MCF 10A (cell line): ENCODE results near the gene BCR. TPM values are rescaled to one million over a fixed set of nuclear protein-coding genes. Genes with fewer than 3 reads are reported as not detected.

ENCODE experiments used
- BruUV-seq: library from RNA; stranded (reverse); fragments of 400-500 nt; replicated peaks from 2 replicates; lab custom pipeline; 2021; lab: Mats Ljungman, UMichigan
- CTCF ChIA-PET: fragments of 300-600 bp; sonication (Branson Sonifier 250); formaldehyde crosslinking; extraction: SDS; loops from one replicate; lab custom pipeline; 2021; ENCODE audit warnings: antibody characterized with exemption, inconsistent platforms; lab: Yijun Ruan, JAX
- POLR2A ChIA-PET: fragments of 300-600, 350-650 bp; sonication (Branson Sonifier 250); formaldehyde crosslinking; extraction: SDS; loops from one replicate; lab custom pipeline; 2020; ENCODE audit warnings: antibody characterized with exemption, inconsistent platforms; lab: Yijun Ruan, JAX
- DNase-seq: peaks from one replicate; pipeline ENCODE4 v3.0.0-alpha.2; 2018; ENCODE audit not compliant: unreplicated experiment
- H3K27ac Mint-ChIP-seq: one replicate; pipeline ENCODE4 v1.8.0; 2022; ENCODE audit warnings: mild to moderate bottlenecking, low read depth, mixed read lengths; ENCODE audit not compliant: unreplicated experiment
- H3K27me3 Mint-ChIP-seq: one replicate; pipeline ENCODE4 v1.8.0; 2022; ENCODE audit warnings: mixed read lengths; ENCODE audit not compliant: insufficient read depth, unreplicated experiment
- H3K36me3 Mint-ChIP-seq: one replicate; pipeline ENCODE4 v1.8.0; 2022; ENCODE audit warnings: mild to moderate bottlenecking, moderate library complexity, mixed read lengths; ENCODE audit not compliant: insufficient read depth, unreplicated experiment
- H3K4me1 Mint-ChIP-seq: one replicate; pipeline ENCODE4 v1.8.0; 2022; ENCODE audit warnings: mixed read lengths; ENCODE audit not compliant: insufficient read depth, unreplicated experiment
- H3K4me3 Mint-ChIP-seq: one replicate; pipeline ENCODE4 v1.8.0; 2022; ENCODE audit warnings: mild to moderate bottlenecking, moderate library complexity, mixed read lengths; ENCODE audit not compliant: unreplicated experiment
- H3K9me3 Mint-ChIP-seq: one replicate; pipeline ENCODE4 v1.8.0; 2022; ENCODE audit warnings: mixed read lengths; ENCODE audit not compliant: unreplicated experiment
- CTCF ChIP-seq: fragments of 200-600 bp; IDR thresholded peaks from one replicate; pipeline ENCODE4 v1.8.0; 2022; ENCODE audit warnings: antibody characterized with exemption, mild to moderate bottlenecking; ENCODE audit not compliant: unreplicated experiment
- intact Hi-C: fragments of 100-400 bp; cut with micrococcal nuclease; formaldehyde crosslinking; loops from 2 replicates; pipeline ENCODE4 v1.14.1; 2022
- total RNA-seq: library from RNA; stranded (reverse); gene quantifications from 2 replicates; pipeline ENCODE4 v1.2.3, GENCODE V29; 2022

Gene BCR
- total RNA-seq, 1 experiment from 2014 or later = 77.9 TPM

DNA sequence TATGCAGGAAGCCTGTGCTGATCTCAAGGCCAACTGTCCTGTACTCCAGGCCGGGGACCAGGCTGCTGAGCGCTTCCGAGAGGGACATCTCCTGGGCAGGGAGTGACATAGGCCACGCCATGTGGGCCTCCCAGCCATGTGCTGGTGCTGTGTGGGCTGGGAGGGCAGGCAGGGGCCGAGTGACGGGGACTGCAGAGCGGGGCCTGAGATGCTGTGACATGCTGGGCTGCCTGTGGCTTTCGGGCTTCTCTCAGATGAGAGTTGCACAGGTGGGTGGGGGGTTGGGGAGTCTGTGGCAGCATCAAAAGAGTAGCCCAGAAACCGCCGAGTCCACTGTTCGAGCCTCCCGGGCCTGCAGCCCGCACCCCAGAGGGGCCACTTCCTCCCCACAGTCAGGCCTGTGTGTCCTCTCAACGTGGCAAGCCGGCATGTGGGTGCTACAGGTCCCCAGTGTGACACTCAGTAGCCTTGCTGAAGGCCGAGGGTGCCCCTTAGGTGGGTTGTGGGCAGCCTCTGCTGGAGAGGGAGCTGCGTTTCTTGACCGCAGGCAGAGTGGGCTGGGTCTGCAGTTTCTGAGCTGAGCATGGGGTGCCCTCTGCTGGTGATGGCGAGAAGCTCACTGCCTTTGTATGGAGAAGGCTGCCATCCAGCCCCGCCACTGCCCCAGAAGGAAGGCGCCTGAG is 101.2 kb downstream of the BCR start:
- intact Hi-C loops = loop anchor here (1.0 kb wide), 1 partner anchor 103 kb away; no protein-coding TSS in a partner anchor

GRCh38 chr22:23282089-23282501 is 101.8 kb downstream of the BCR start:
- BruUV-seq = no TSS peak
- intact Hi-C loops = loop anchor here (1.0 kb wide), 1 partner anchor 104 kb away; no protein-coding TSS in a partner anchor
- peak; percentile 95 for DNase-seq
- ChIA-PET CTCF (interaction anchor here (0.6 to 3.0 kb wide), 31 partner anchors 9 to 774 kb away, joined by 3 to 77 read pairs (median 4); partner anchors contain the start of gene BCR), POLR2A (interaction anchor here (0.6 to 2.8 kb wide), 10 partner anchors 38 to 137 kb away, joined by 3 to 32 read pairs (median 4); partner anchors contain the start of gene BCR)
- Mint-ChIP-seq H3K9me3 (no peaks in the 10 kb centered on the region), H3K36me3 (peaks cover 28% of the 10 kb centered on the region), H3K27me3 (no peaks in the 10 kb centered on the region), H3K4me3 (peak overlapping the region; percentile 41), H3K4me1 (peaks cover 25% of the 10 kb centered on the region), H3K27ac (peak overlapping the region; percentile 84)
- no peak for TF ChIP-seq CTCF

More for the DNA sequence above, 101.2 kb downstream of the BCR start:
- Mint-ChIP-seq H3K27ac (peak overlapping the region; percentile 84), H3K4me1 (peaks cover 25% of the 10 kb centered on the region), H3K27me3 (no peaks in the 10 kb centered on the region), H3K4me3 (peak overlapping the region; percentile 41), H3K36me3 (peaks cover 29% of the 10 kb centered on the region), H3K9me3 (no peaks in the 10 kb centered on the region)
- ChIA-PET POLR2A (interaction anchor here (0.7 to 2.8 kb wide), 9 partner anchors 38 to 137 kb away, joined by 3 to 32 read pairs (median 4); partner anchors contain the start of gene BCR), CTCF (interaction anchor here (0.6 to 3.0 kb wide), 29 partner anchors 9 to 775 kb away, joined by 3 to 77 read pairs (median 4); partner anchors contain the start of gene BCR)
- TF ChIP-seq CTCF = peak; percentile 95
- DNase-seq = peak; percentile 80
- BruUV-seq = no TSS peak

GRCh38 chr22:23282516-23282915 is 102.2 kb downstream of the BCR start:
- Mint-ChIP-seq H3K4me1 (peaks cover 25% of the 10 kb centered on the region), H3K4me3 (peak overlapping the region; percentile 41), H3K9me3 (no peaks in the 10 kb centered on the region), H3K27me3 (no peaks in the 10 kb centered on the region), H3K27ac (peak overlapping the region; percentile 84), H3K36me3 (peaks cover 28% of the 10 kb centered on the region)
- BruUV-seq = no TSS peak
- intact Hi-C loops = loop anchor here (1.0 kb wide), 1 partner anchor 104 kb away; no protein-coding TSS in a partner anchor
- DNase-seq = no peak
- ChIA-PET CTCF (interaction anchor here (0.6 to 3.0 kb wide), 26 partner anchors 8 to 326 kb away, joined by 3 to 77 read pairs (median 4); partner anchors contain the start of gene BCR), POLR2A (interaction anchor here (0.6 to 2.8 kb wide), 7 partner anchors 56 to 138 kb away, joined by 3 to 32 read pairs (median 4); partner anchors contain the start of gene BCR)
- no peak for TF ChIP-seq CTCF

- POLR2A ChIA-PET = interaction anchor here (1.2 to 2.8 kb wide), 3 partner anchors 57 to 104 kb away, joined by 5 to 32 read pairs (median 18); partner anchors contain the start of gene BCR
- Mint-ChIP-seq H3K4me3 (no peak overlapping the region), H3K27me3 (no peaks in the 10 kb centered on the region)
Observed at GRCh38 chr22:23282986-23283385, 102.7 kb downstream of the BCR start.

More at GRCh38 chr22:23282986-23283385, 102.7 kb downstream of the BCR start:
- intact Hi-C loops = loop anchor here (1.0 kb wide), 1 partner anchor 105 kb away; no protein-coding TSS in a partner anchor
- no peak for TF ChIP-seq CTCF
- Mint-ChIP-seq H3K36me3 (peaks cover 28% of the 10 kb centered on the region), H3K27ac (peak overlapping the region; percentile 84), H3K4me1 (peaks cover 25% of the 10 kb centered on the region), H3K9me3 (no peaks in the 10 kb centered on the region)
- no peak for DNase-seq
- no TSS peak for BruUV-seq
- CTCF ChIA-PET = interaction anchor here (0.6 to 3.0 kb wide), 13 partner anchors 8 to 186 kb away, joined by 3 to 77 read pairs (median 5); partner anchors contain the start of gene BCR
